ENCODE results near the gene HLA-DOB. TPM values are rescaled to one million over a fixed set of nuclear protein-coding genes. Genes with fewer than 3 reads are reported as not detected.
A peak's percentile ranks its signal among the peaks of the same experiment; 100 is the strongest.

Gene HLA-DOB
- 10 to 100 TPM; 30.7 to 50.7 (median 43.9) TPM for total RNA-seq
- 100 to 1,000 TPM; 112 to 179 (median 141) TPM for polyA plus RNA-seq
- long read RNA-seq, donor 1, partial matches to known transcripts, result 0 of 4 reads
- long read RNA-seq, donor 1, other reads (novel, unspliced or antisense), result 0 of 4 reads
- long read RNA-seq, donor 2, partial matches to known transcripts, result 0 of 3 reads
- long read RNA-seq, donor 2, other reads (novel, unspliced or antisense), result 0 of 3 reads

DNA sequence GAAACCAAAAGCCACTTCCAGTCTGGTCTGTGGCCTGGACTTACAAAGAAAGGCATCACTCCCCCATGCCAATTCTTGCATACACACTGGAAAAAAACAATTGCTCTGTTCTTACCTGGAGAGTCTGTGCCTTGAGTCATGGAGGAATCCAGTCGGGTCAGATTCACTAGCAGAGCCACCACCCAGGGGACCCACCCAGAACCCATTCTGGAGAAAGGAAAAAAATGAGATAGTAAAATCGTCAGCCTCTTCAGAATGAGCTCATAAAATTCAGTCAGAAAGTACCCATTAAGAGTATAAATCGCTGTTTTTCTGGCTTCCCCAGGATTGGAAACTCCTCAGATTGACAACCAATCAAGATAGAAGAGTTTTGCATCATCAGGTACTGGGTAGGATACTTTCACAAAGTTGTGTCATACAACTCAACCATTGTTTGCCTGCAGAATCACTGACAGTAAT is at the start of gene HLA-DOB:
TSS of gene HLA-DOB (minus strand) at position 257 of the 459 bp plus-strand sequence. CDS start at position 206, 51 bp downstream.
- Histone ChIP-seq H3K4me1 (peaks cover 0 to 80% (median 22%) of the 10 kb centered on the region in 6 donors), H3K36me3 (peaks cover 0 to 26% (median 4%) of the 10 kb centered on the region in 6 donors), H3K27me3 (replicated peaks in 1 of 7) (no peaks in the 10 kb centered on the region), H3K9me3 (no peaks in the 10 kb centered on the region), H3K27ac (peak within 1 kb of the TSS; percentile 44 to 94 (median 84)), H3K4me3 (peak within 1 kb of the TSS; percentile 22 to 71 (median 32))
- DNase-seq, result no peak
- intact Hi-C loops (cut with DNase I; ENCODE audit: low total_unique reads), result no loop called here
- TF ChIP-seq, protein P1, sequence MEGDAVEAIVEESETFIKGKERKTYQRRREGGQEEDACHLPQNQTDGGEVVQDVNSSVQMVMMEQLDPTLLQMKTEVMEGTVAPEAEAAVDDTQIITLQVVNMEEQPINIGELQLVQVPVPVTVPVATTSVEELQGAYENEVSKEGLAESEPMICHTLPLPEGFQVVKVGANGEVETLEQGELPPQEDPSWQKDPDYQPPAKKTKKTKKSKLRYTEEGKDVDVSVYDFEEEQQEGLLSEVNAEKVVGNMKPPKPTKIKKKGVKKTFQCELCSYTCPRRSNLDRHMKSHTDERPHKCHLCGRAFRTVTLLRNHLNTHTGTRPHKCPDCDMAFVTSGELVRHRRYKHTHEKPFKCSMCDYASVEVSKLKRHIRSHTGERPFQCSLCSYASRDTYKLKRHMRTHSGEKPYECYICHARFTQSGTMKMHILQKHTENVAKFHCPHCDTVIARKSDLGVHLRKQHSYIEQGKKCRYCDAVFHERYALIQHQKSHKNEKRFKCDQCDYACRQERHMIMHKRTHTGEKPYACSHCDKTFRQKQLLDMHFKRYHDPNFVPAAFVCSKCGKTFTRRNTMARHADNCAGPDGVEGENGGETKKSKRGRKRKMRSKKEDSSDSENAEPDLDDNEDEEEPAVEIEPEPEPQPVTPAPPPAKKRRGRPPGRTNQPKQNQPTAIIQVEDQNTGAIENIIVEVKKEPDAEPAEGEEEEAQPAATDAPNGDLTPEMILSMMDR (IDR thresholded peaks at IDR 0.05 in 8 of 11, conservative IDR thresholded peaks at IDR 0.05 in 3 of 11), result no peak
- TF ChIP-seq POLR2A (IDR thresholded peaks at IDR 0.05) (no peak), POLR2AphosphoS5 (IDR thresholded peaks at IDR 0.05) (no peak)
- 36 to 48% (median 47%) methylated on average over 3 of the region's 3 CpGs for WGBS, 5 donors

DNA sequence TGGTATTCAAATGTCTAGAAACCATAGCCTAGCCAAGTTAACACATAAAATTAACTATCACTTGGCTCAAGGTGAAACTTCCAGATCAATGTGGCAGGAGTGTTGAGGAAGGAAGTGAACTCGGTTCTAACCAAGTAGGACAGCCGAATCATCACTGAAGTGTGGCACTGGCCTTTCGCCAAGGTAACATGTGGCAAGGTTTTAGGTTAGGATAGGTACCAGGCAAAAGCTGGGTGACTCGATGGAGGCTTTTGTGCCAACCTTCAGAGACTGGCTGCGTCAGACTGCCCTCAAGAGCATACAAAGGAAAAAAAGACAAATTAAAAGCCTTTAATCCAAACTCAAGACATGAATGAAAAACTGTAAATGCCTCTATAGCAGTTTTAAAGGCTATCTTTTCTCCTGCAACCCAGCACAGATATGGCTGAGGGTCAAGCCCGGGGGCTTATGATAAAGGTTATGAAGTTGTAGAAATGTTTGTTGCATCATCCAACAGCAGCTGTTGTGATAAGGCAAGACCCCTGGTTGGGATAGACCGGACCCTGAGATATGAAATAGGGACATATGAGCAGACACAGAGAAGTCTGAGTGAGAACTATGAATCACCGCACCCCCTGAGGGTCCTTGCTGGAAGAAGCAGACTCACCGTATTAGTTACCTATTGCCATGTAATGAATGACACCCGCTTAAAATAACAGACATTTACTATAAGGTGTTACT is 49.1 kb upstream of the HLA-DOB start:
- no peak for DNase-seq
- WGBS, 5 donors, result 63 to 73% (median 66%) methylated on average over 10 of the region's 10 CpGs
- Histone ChIP-seq H3K4me3 (no peak overlapping the region), H3K9me3 (no peaks in the 10 kb centered on the region), H3K4me1 (peaks cover 11 to 55% (median 35%) of the 10 kb centered on the region in 6 donors), H3K27ac (peak overlapping the region in 5 of 8 donors; percentile 32 to 73 (median 34)), H3K27me3 (replicated peaks in 1 of 7) (no peaks in the 10 kb centered on the region), H3K36me3 (peaks cover 2 to 31% (median 7%) of the 10 kb centered on the region in 6 donors)
- intact Hi-C loops (cut with DNase I; ENCODE audit: low total_unique reads), result loop anchor here (5.0 kb wide), 1 partner anchor 34 kb away; no protein-coding TSS in a partner anchor
- TF ChIP-seq POLR2A (IDR thresholded peaks at IDR 0.05), result no peak
- peak in 1 of 3 donors; percentile 60 for TF ChIP-seq POLR2AphosphoS5 (IDR thresholded peaks at IDR 0.05)
- TF ChIP-seq, protein P1 (IDR thresholded peaks at IDR 0.05 in 8 of 11, conservative IDR thresholded peaks at IDR 0.05 in 3 of 11), result no peak

DNA sequence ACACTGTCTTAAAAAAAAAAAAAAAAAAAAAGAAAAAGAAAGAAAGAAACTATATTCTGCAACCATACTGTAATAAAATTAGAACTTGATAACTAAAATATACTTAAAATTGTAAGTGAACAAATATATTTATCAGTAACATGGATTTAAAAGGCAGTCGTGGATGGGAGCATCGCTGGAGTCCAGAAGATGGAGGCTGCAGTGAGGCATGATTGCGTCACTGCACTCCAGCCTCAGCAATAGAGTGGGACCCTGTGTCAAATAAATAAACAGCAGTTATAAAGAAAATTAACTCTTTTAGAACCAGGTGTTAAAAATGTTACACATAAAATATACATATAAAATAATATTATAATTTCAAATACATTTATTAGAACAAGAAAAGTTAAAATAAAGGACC is 45.9 kb upstream of the HLA-DOB start:
- H3K9me3 ChIP-seq, result no peaks in the 10 kb centered on the region
- intact Hi-C loops (cut with DNase I; ENCODE audit: low total_unique reads), result no loop called here
- DNase-seq, result no peak
- no peak overlapping the region for H3K27ac ChIP-seq
- 71 to 87% (median 83%) methylated on average over 3 of the region's 3 CpGs for WGBS, 5 donors
- H3K4me3 ChIP-seq, result no peak overlapping the region
- peaks cover 2 to 62% (median 37%) of the 10 kb centered on the region in 6 donors for H3K36me3 ChIP-seq
- TF ChIP-seq, protein P1 (IDR thresholded peaks at IDR 0.05 in 8 of 11, conservative IDR thresholded peaks at IDR 0.05 in 3 of 11), result no peak
- TF ChIP-seq POLR2AphosphoS5 (IDR thresholded peaks at IDR 0.05) (no peak), POLR2A (IDR thresholded peaks at IDR 0.05) (no peak)
- H3K27me3 ChIP-seq (replicated peaks in 1 of 7), result no peaks in the 10 kb centered on the region
- peaks cover 18 to 78% (median 47%) of the 10 kb centered on the region in 6 donors for H3K4me1 ChIP-seq

DNA sequence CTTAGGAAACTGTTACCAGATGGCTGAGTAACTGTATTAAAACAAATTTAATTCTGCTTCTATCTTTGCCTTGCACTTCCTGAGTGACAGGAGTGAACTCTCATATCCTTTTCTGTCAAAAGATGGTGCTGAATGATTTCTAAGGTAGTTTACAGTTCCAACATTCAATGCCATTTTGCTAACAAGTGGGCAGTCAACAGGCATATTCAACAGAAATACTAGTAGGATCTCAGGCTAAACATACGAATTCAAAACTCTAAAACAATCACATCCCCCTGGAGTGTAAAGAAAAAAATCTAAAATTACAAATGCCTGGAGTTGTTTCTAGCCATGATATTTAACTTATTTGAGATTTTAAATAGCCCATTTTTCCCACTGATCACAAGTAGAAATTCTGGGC is 43.9 kb upstream of the HLA-DOB start:
- 73 to 89% (median 86%) methylated on average over 1 of the region's 1 CpG for WGBS, 5 donors
- TF ChIP-seq, protein P1 (IDR thresholded peaks at IDR 0.05 in 8 of 11, conservative IDR thresholded peaks at IDR 0.05 in 3 of 11), result no peak
- TF ChIP-seq POLR2A (IDR thresholded peaks at IDR 0.05) (no peak), POLR2AphosphoS5 (IDR thresholded peaks at IDR 0.05) (no peak)
- no peaks in the 10 kb centered on the region for H3K27me3 ChIP-seq (replicated peaks in 1 of 7)
- DNase-seq, result no peak
- peak overlapping the region in 4 of 8 donors; percentile 12 to 53 (median 32) for H3K27ac ChIP-seq
- H3K36me3 ChIP-seq, result peaks cover 2 to 79% (median 50%) of the 10 kb centered on the region in 6 donors
- intact Hi-C loops (cut with DNase I; ENCODE audit: low total_unique reads), result no loop called here
- H3K9me3 ChIP-seq, result no peaks in the 10 kb centered on the region
- H3K4me3 ChIP-seq, result no peak overlapping the region
- peaks cover 21 to 78% (median 48%) of the 10 kb centered on the region in 6 donors for H3K4me1 ChIP-seq

All from spleen (tissue), 13 donors.